NB4 (cell line): Measurements from ENCODE around the gene FBXO27.

ENCODE experiments used
- MYC ChIP-seq: IDR thresholded peaks from 2 replicates; pipeline ENCODE4 v1.6.1; 2011; ENCODE audit warnings: low read depth, low read length
- POLR2A ChIP-seq: IDR thresholded peaks from 2 replicates; pipeline ENCODE4 v1.6.1; 2011; ENCODE audit warnings: mild to moderate bottlenecking; ENCODE audit not compliant: insufficient read length; ENCODE audit errors: extremely low read depth
- TF ChIP-seq, protein P1 (sequence below): IDR thresholded peaks from one replicate; pipeline ENCODE4 v1.5.1; 2012; ENCODE audit warnings: low read depth, low read length
- TF ChIP-seq, protein P2 (sequence below): IDR thresholded peaks from 2 replicates; pipeline ENCODE4 v1.6.1; 2011; ENCODE audit warnings: low read depth, low read length

DNA sequence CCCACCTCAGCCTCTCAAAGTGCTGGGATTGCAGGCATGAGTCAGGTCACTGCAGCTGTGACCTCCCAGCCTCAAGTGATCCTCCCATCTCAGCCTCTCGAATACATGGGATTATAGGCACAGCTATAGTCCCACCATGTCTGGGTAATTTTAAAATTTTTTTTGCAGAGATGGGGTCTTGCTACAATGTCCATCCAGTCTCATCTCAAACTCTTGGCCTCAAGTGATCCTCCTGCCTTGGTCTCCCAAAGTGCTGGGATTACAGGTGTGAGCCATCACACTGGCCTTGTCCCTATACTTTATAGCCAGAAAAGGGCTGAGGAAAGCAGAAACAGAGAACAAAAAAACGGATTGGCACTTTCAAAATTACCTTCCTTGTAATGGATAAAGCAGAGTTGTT lies 4.8 kb upstream of the FBXO27 start:
- TF ChIP-seq, protein P1, sequence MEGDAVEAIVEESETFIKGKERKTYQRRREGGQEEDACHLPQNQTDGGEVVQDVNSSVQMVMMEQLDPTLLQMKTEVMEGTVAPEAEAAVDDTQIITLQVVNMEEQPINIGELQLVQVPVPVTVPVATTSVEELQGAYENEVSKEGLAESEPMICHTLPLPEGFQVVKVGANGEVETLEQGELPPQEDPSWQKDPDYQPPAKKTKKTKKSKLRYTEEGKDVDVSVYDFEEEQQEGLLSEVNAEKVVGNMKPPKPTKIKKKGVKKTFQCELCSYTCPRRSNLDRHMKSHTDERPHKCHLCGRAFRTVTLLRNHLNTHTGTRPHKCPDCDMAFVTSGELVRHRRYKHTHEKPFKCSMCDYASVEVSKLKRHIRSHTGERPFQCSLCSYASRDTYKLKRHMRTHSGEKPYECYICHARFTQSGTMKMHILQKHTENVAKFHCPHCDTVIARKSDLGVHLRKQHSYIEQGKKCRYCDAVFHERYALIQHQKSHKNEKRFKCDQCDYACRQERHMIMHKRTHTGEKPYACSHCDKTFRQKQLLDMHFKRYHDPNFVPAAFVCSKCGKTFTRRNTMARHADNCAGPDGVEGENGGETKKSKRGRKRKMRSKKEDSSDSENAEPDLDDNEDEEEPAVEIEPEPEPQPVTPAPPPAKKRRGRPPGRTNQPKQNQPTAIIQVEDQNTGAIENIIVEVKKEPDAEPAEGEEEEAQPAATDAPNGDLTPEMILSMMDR: no peak
- TF ChIP-seq POLR2A: no peak
- no peak for TF ChIP-seq MYC
- TF ChIP-seq, protein P2, sequence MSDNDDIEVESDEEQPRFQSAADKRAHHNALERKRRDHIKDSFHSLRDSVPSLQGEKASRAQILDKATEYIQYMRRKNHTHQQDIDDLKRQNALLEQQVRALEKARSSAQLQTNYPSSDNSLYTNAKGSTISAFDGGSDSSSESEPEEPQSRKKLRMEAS: no peak
